ENCODE results near the gene MYO9A.
"Not testable (repeated sequence)": the region's sequence is repeated elsewhere in the genome, so short reads cannot be mapped to it uniquely, and the experiment has no call there.

Gene MYO9A

GRCh38 chr15:72106068-72106467, 11.9 kb downstream of the MYO9A start:
- in situ Hi-C loops (cut with MboI; ENCODE audit: low pct_unique_long_range_greater_than_20kb, low sequenced_read_pairs): no loop called here
- no peak for DNase-seq

GRCh38 chr15:72105111-72105510, 12.8 kb downstream of the MYO9A start:
- no peak for DNase-seq
- in situ Hi-C loops (cut with MboI; ENCODE audit: low pct_unique_long_range_greater_than_20kb, low sequenced_read_pairs): no loop called here

- DNase-seq; in situ Hi-C loops (cut with MboI; ENCODE audit: low pct_unique_long_range_greater_than_20kb, low sequenced_read_pairs): not testable (repeated sequence)
Measured at GRCh38 chr15:72100551-72100950, 17.4 kb downstream of the MYO9A start.

GRCh38 chr15:72099155-72099554, 18.8 kb downstream of the MYO9A start:
- in situ Hi-C loops (cut with MboI; ENCODE audit: low pct_unique_long_range_greater_than_20kb, low sequenced_read_pairs): no loop called here
- DNase-seq: no peak

- in situ Hi-C loops (cut with MboI; ENCODE audit: low pct_unique_long_range_greater_than_20kb, low sequenced_read_pairs): no loop called here
- no peak for DNase-seq
Measured at GRCh38 chr15:72098040-72098439, 19.9 kb downstream of the MYO9A start.

- no peak for DNase-seq
- in situ Hi-C loops (cut with MboI; ENCODE audit: low pct_unique_long_range_greater_than_20kb, low sequenced_read_pairs): no loop called here
Measured at GRCh38 chr15:72096796-72097195, 21.2 kb downstream of the MYO9A start.

GRCh38 chr15:72092691-72093090, 25.3 kb downstream of the MYO9A start:
- in situ Hi-C loops (cut with MboI; ENCODE audit: low pct_unique_long_range_greater_than_20kb, low sequenced_read_pairs): no loop called here
- DNase-seq: no peak

- in situ Hi-C loops (cut with MboI; ENCODE audit: low pct_unique_long_range_greater_than_20kb, low sequenced_read_pairs): no loop called here
- DNase-seq: no peak
Measured at GRCh38 chr15:72092006-72092405, 25.9 kb downstream of the MYO9A start.

- no peak for DNase-seq
- in situ Hi-C loops (cut with MboI; ENCODE audit: low pct_unique_long_range_greater_than_20kb, low sequenced_read_pairs): no loop called here
Measured at GRCh38 chr15:72086920-72087648, 30.9 kb downstream of the MYO9A start.

GRCh38 chr15:72086010-72086697, 31.8 kb downstream of the MYO9A start:
- no peak for DNase-seq
- in situ Hi-C loops (cut with MboI; ENCODE audit: low pct_unique_long_range_greater_than_20kb, low sequenced_read_pairs): no loop called here

- DNase-seq: no peak
- in situ Hi-C loops (cut with MboI; ENCODE audit: low pct_unique_long_range_greater_than_20kb, low sequenced_read_pairs): no loop called here
Measured at GRCh38 chr15:72082176-72082575, 35.8 kb downstream of the MYO9A start.

GRCh38 chr15:72078887-72079286, 39.1 kb downstream of the MYO9A start:
- in situ Hi-C loops (cut with MboI; ENCODE audit: low pct_unique_long_range_greater_than_20kb, low sequenced_read_pairs): no loop called here
- no peak for DNase-seq

GRCh38 chr15:72077950-72078349, 40.0 kb downstream of the MYO9A start:
- in situ Hi-C loops (cut with MboI; ENCODE audit: low pct_unique_long_range_greater_than_20kb, low sequenced_read_pairs): no loop called here
- DNase-seq: no peak

GRCh38 chr15:72074335-72075060, 43.5 kb downstream of the MYO9A start:
- DNase-seq: no peak
- in situ Hi-C loops (cut with MboI; ENCODE audit: low pct_unique_long_range_greater_than_20kb, low sequenced_read_pairs): no loop called here

GRCh38 chr15:72071448-72071825, 46.5 kb downstream of the MYO9A start:
- in situ Hi-C loops (cut with MboI; ENCODE audit: low pct_unique_long_range_greater_than_20kb, low sequenced_read_pairs); DNase-seq: not testable (repeated sequence)

GRCh38 chr15:72070817-72071447, 47.0 kb downstream of the MYO9A start:
- in situ Hi-C loops (cut with MboI; ENCODE audit: low pct_unique_long_range_greater_than_20kb, low sequenced_read_pairs): no loop called here
- DNase-seq: no peak

- in situ Hi-C loops (cut with MboI; ENCODE audit: low pct_unique_long_range_greater_than_20kb, low sequenced_read_pairs): no loop called here
- DNase-seq: no peak
Measured at GRCh38 chr15:72068856-72069255, 49.1 kb downstream of the MYO9A start.

GRCh38 chr15:72065801-72066200, 52.1 kb downstream of the MYO9A start:
- DNase-seq: no peak
- in situ Hi-C loops (cut with MboI; ENCODE audit: low pct_unique_long_range_greater_than_20kb, low sequenced_read_pairs): no loop called here

GRCh38 chr15:72063186-72063585, 54.8 kb downstream of the MYO9A start:
- in situ Hi-C loops (cut with MboI; ENCODE audit: low pct_unique_long_range_greater_than_20kb, low sequenced_read_pairs): no loop called here

GRCh38 chr15:72062319-72062718, 55.6 kb downstream of the MYO9A start:
- in situ Hi-C loops (cut with MboI; ENCODE audit: low pct_unique_long_range_greater_than_20kb, low sequenced_read_pairs): no loop called here
- DNase-seq: no peak

More at GRCh38 chr15:72063186-72063585, 54.8 kb downstream of the MYO9A start:
- DNase-seq: no peak

Data from KBM-7 (cell line).